Measurements from ENCODE around the gene SIRT7.

The SIRT7 gene

GRCh38 chr17:81907219-81908145 is 10.5 kb downstream of the SIRT7 start:
- DNase-seq: no peak

DNA sequence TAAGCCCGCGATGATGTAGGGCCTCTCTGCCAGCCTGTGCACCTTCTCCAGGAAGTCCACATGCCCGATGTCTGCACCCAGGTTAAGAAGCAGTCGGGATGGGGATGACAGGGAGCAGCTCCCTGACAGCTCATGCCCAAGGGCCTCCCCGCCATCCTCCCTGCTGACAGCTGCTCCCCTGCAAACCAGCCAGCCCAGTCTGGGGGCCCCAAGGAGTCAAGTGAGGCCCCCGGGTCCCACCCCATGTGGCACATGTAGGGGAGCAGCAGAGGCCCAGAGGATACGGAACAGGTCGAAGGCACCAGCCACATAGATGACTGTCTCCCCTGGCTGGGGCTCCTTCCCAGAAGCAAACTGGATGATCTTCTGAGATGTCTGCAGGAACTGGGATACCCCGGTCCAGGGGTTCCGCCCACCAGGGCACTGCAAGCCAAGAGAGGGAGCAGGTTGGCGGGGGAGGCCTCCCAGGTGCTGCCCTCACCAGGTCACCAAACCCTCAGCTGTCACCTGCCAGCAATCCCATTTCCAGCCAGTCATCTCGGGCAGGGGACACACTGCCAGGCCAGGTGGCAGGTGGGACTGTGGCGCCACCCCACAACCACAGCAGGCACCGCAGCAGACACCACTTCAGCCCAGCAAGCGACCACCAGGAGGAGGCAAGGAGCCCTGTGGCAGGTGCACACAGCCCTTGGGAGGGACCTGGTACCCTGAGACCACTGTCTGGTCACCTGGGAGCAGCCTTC is 11.3 kb downstream of the SIRT7 start:
- DNase-seq: no peak

DNA sequence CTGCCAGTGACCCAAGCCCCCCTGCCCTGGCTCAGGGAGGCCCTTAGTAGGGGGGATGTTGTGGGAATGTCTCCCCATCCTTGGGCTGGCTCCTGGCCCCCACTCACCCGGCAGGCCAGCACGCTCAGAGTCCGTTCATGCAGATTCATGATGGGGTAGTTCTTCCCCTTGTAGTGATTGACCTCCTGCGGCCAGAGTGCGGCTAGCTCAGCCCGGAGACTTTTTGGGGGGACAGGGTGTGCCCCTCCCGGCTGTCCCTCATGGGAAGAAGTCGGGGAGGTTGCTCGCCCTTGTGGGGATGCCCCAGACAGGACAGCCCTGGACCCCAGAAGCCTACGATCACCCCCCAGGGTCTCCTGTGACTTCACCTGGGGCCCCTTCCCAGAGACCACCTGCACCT is 12.0 kb downstream of the SIRT7 start:
- no peak for DNase-seq

GRCh38 chr17:81905424-81905875 is 12.5 kb downstream of the SIRT7 start:
- no peak for DNase-seq

DNA sequence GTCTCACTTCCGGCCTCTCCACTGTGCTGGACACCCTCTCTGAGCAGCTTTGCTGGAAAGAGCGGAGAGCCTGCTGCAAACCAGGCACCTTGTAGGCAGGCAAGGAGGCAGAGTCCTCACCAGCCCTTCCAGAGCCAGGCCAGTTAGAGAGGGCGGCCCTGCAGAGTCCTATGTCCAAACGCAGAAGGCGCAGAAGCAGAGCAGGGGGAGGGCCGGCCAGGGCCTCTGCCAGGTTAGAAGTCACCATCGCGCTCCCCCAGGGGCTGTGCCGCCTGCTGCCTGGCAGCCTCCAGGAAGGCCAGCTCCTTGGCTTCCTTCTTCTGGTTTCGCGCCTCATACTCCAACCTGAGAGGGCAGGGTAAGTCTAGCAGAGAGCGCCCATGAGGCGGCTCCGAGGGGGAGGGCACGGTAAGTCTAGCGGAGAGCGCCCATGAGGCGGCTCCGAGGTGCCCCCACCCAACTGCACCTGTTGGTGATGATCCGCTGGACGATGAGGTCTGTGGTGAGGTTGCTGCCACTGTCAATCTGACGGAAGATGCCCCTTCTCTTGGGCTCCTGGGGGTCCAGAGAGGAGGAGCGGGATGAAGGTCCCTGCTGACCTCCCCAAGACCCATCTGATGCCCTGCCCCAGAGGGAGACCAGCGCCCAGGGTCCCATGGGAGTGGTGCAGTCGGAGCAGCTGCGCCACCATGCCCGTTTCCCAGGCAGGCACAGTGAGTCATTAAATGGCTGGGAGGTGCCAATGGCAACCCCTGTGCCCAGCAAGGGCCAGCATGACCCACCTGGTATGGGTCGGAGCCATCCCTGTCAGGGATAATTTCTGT is 13.2 kb downstream of the SIRT7 start:
- no peak for DNase-seq

GRCh38 chr17:81903896-81904599 is 13.9 kb downstream of the SIRT7 start:
- no peak for DNase-seq

DNA sequence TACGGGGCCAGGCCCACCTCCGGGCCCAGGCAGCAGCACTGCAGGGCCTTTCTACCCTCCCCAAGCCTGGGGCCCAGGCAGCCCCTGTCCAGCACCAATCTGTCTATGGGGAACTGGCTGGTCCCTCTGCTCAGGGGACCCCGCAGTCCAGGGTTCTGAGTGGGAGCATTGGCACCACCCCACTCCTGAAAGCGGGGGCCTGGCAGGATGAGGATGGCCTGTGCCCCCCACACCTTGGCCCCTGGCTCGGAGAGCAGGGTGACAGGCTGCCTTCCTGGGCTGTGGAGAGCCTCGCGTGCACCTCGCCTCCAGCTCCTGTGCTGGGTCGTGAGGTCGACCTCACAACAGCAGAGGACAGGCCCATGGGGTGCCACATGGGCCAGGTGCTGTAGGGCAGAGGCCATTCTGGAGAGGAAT is 14.6 kb downstream of the SIRT7 start:
- no peak for DNase-seq

DNA sequence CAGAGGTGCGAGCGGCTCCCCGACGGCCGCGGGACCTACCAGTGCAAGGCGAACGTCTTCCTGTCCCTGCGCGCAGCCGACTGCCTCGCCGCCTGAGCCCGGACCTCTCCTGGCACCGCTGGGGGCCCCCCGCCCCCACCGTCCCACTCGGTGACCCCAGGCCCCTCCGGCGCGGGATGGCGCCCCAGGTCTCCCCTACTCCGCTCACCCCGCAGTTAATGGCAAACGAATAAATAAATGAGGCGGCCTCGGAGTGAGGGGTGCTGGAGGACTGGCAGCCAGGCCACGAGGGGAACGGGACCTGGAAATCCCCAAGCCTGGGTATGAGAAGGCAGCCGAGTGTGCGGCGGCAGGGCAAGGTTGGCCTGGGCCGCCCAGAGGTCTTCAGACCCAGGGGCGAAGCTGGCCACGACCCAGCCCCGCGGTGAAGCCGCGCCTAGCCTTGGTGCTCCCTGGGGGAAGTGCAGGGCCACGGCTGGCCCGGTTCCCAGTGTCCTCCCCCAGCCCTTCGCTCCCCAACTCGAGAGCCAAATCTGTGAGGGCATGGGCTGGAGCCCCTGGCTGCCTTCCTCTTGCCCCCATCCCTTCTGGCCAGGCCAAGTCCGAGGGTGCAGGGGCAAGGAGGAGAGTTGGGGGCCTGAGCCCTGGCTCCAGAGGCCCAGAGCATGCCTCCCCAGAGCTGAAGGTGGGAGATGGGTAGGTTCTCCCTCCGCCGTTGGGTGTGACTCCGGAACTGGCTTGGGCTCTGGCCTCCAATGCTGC is 15.1 kb downstream of the SIRT7 start:
- DNase-seq: no peak

DNA sequence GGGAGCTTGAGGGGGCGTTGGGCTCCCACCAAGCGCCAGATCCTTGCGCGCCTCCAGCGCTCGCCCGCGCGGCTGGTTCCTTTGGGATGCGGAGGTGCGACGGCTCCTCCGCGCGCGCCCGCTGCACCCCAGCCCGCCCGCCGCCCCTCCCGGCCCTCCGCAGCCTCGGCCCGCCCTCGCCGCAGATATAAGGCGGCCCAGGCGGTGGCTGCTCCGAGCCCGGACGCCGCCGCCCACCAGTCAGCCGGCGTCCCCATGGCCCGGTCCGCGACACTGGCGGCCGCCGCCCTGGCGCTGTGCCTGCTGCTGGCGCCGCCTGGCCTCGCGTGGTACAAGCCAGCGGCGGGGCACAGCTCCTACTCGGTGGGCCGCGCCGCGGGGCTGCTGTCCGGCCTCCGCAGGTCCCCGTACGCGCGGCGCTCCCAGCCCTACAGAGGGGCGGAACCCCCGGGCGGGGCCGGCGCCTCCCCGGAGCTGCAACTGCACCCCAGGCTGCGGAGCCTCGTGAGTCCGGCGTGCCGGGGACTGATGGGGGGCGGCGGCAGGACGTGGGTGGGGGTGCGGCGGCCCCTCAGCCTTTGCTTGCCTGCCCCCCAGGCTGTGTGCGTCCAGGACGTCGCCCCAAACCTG is 15.8 kb downstream of the SIRT7 start, which contains the start of gene NPB:
TSS of gene NPB (plus strand) at position 216 of the 630 bp plus-strand sequence. CDS start at position 256, 40 bp downstream.
- DNase-seq: peak in 11 of 51 donors; percentile 13 to 59 (median 34)

DNA sequence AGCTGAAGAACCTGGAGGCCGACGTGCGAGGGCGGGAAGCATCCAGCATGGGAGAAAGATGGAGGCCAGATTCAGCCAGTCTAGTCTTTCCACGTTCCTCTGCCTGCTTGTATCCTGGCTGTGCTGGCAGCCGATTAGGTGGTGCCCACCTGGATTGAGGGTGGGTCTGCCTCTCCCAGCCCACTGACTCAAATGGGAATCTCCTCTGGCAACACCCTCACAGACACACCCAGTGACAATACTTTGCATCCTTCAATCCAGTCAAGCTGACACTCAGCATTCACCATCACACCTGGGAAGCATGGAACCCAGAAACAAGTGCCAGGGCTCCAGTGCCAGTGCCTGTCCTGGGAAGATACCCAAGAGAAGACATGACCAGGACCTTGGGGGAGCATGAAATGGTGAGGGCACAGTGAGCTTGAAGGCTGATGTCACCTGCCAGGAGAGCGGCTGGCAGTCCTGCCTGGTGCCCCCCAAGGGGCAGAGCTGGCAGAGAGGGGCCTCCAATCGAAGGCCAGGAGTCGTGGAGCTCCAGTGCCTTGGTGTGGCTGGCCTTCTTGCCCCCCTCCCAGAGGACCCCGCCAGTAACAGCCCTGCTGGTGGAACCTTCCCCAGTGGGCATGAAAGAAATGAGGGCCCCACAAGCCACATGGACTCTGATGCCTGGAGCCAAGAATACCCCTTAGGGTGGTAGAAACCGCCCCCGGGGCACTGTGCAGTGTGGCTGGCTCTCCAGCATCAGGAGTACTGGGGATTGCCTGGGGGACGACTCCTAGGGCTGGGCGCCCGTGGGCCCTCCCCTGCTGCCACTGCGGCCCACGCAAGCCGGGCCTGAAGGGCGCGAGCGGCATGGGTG is 16.6 kb downstream of the SIRT7 start:
- no peak for DNase-seq

DNA sequence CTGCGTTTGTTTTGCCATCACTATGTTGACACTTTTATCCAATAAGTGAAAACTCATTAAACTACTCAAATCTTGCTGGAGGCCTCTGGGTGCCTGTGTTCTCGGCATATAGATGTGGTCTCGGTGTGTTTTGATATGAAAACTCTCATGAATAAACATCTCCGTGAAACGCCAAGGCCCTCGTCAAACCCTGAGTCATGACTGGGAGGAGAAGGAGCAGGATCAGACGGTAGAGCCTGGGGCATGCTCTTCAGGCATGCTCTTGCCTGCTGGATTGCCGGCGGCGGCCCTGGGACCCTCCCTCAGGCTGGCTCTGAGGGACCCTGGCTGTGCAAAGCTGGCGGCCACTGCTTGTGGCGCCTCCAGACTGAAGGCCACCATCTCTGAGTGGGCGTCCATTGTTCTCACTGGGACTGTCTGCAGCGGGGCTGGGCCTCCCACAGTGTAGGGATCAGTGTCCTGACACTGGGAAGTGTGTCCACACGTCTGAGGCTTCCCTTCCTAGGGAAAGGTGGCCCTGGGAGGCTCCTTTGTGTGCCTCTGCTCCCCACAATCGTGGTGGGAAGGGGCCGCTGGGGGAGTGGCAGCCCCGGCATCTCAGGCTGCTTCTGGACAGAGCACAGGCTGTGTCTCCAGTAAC is 17.7 kb downstream of the SIRT7 start:
- DNase-seq: no peak

DNA sequence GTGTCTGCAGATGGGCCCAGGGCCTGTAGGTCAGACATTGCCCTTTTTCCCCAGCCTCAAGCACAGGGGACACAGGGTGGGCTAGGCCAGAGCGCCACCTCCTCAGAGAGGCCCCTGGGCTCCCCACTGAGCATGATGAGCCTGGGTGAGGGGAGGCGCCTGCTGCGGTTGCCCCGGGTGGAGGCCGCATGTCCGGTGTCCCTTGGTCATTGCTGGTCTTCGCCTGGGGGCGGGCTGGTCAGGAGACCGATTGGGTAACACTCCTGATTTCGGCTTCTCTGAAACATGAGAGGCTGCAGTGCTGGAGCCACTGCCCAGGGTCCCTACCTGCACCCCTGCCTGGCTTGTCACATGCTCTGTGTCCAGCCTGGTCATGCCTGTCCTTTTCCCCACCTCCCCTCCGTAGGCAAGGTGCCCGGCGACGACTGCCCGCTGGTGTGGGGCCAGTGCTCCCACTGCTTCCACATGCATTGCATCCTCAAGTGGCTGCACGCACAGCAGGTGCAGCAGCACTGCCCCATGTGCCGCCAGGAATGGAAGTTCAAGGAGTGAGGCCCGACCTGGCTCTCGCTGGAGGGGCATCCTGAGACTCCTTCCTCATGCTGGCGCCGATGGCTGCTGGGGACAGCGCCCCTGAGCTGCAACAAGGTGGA is 18.3 kb downstream of the SIRT7 start:
- no peak for DNase-seq

- no peak for DNase-seq
Measured at GRCh38 chr17:81898885-81899284, 19.1 kb downstream of the SIRT7 start.

DNA sequence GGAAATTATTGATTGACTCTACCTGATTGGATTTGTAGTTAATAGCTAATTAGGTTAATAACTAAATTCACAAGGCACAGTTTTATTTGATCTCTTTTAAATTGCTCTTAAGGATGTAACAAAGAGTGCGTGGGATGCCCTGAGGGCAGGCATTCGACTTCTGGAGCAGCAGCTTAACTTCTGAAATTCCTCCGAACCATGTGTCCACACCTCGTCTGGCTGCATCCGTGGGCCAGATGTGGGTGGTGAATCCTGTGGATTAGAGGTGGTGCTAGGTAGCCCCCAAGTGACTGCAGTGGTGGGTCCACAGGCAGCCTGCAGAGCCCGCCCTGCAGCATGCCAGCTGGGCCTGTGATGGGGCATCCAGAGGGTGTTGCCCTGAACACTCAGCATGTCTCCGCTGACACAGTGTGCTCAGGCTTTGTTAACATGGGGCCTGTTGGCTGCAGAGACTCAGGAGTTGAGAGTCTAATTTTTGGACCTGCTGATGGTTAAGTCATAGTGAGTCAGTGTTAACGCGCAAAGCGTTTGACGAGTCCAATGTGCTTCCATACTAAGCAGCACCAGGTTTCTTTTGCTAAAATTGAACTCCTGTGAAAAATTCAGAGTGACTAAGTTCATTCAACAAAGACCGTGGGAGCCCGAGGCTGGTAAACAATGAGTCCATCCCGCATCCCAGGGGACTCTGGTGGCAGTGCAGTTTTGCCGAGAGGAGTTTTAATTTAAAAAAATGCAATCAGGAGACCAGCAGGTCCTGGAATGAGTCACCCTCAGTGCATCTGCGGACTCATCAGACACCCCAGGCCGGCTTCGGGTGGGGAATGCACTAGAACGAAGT is 19.7 kb downstream of the SIRT7 start:
- DNase-seq: peak in 1 of 51 donors; percentile 57

DNA sequence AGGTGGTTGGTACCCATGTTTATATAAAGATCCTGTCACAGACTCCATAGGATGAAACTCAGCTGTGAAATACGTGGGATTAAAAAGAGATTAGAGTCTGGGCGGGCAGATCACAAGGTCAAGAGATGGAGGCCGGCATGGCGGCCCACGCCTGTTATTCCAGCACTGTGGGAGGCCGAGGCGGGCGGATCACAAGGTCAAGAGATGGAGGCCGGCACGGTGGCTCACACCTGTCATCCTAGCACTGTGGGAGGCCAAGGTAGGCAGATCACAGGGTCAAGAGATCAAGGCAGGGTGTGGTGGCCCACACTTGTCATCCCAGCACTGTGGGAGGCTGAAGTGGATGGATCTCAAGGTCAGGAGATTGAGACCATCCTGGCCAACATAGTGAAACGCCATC is 22.6 kb downstream of the SIRT7 start:
- DNase-seq: no peak

- no peak for DNase-seq
Measured at GRCh38 chr17:81891303-81891552, 26.7 kb downstream of the SIRT7 start.

Data from hypothalamus (tissue), 51 donors.